ENCODE measurements around the gene MEGF11.

The MEGF11 gene

GRCh38 chr15:66238318-66238717, 15.2 kb downstream of the MEGF11 start:
- DNase-seq, result no peak

GRCh38 chr15:66237513-66238235, 15.9 kb downstream of the MEGF11 start:
- DNase-seq, result no peak

GRCh38 chr15:66236806-66237375, 16.7 kb downstream of the MEGF11 start:
- DNase-seq, result no peak

- no peak for DNase-seq
Observed at GRCh38 chr15:66235866-66236265, 17.7 kb downstream of the MEGF11 start.

- no peak for DNase-seq
Observed at GRCh38 chr15:66234798-66235197, 18.8 kb downstream of the MEGF11 start.

- no peak for DNase-seq
Observed at GRCh38 chr15:66233487-66234415, 19.8 kb downstream of the MEGF11 start.

GRCh38 chr15:66232267-66232625, 21.3 kb downstream of the MEGF11 start:
- DNase-seq, result no peak

- DNase-seq, result no peak
Observed at GRCh38 chr15:66231394-66232266, 21.9 kb downstream of the MEGF11 start.

- DNase-seq, result no peak
Observed at GRCh38 chr15:66229790-66230465, 23.6 kb downstream of the MEGF11 start.

- DNase-seq, result no peak
Observed at GRCh38 chr15:66228807-66229735, 24.5 kb downstream of the MEGF11 start.

- no peak for DNase-seq
Observed at GRCh38 chr15:66226736-66227135, 26.8 kb downstream of the MEGF11 start.

- DNase-seq, result no peak
Observed at GRCh38 chr15:66225656-66226274, 27.8 kb downstream of the MEGF11 start.

- no peak for DNase-seq
Observed at GRCh38 chr15:66224946-66225345, 28.6 kb downstream of the MEGF11 start.

- no peak for DNase-seq
Observed at GRCh38 chr15:66222273-66223198, 31.0 kb downstream of the MEGF11 start.

- DNase-seq, result no peak
Observed at GRCh38 chr15:66221126-66221525, 32.4 kb downstream of the MEGF11 start.

- no peak for DNase-seq
Observed at GRCh38 chr15:66220601-66221000, 32.9 kb downstream of the MEGF11 start.

GRCh38 chr15:66219339-66219738, 34.2 kb downstream of the MEGF11 start:
- DNase-seq, result no peak

GRCh38 chr15:66216806-66217205, 36.7 kb downstream of the MEGF11 start:
- no peak for DNase-seq

GRCh38 chr15:66215811-66216210, 37.7 kb downstream of the MEGF11 start:
- DNase-seq, result no peak

Measured in activated naive CD4-positive, alpha-beta T cell treated with Interleukin-2 at 50 U/mL for 16 hours (primary cell).